ENCODE measurements around the gene PRKAG2.
"Not testable (repeated sequence)": the region's sequence is repeated elsewhere in the genome, so short reads cannot be mapped to it uniquely, and the experiment has no call there.

PRKAG2 gene

GRCh38 chr7:151786241-151786640 is 90.7 kb downstream of the PRKAG2 start:
- DNase-seq (ENCODE audit: low spot score), result no peak

GRCh38 chr7:151785681-151785965 is 91.3 kb downstream of the PRKAG2 start:
- no peak for DNase-seq (ENCODE audit: low spot score)

- DNase-seq (ENCODE audit: low spot score), result no peak
Measured at GRCh38 chr7:151784853-151785680, 91.8 kb downstream of the PRKAG2 start.

GRCh38 chr7:151783958-151784575 is 92.8 kb downstream of the PRKAG2 start:
- DNase-seq (ENCODE audit: low spot score), result no peak

GRCh38 chr7:151782598-151783448 is 94.1 kb downstream of the PRKAG2 start:
- peak; percentile 68 for DNase-seq (ENCODE audit: low spot score)

- DNase-seq (ENCODE audit: low spot score), result not testable (repeated sequence)
Measured at GRCh38 chr7:151782256-151782597, 94.7 kb downstream of the PRKAG2 start.

- DNase-seq (ENCODE audit: low spot score), result no peak
Measured at GRCh38 chr7:151781161-151781845, 95.6 kb downstream of the PRKAG2 start.

- DNase-seq (ENCODE audit: low spot score), result no peak
Measured at GRCh38 chr7:151780631-151781030, 96.3 kb downstream of the PRKAG2 start.

GRCh38 chr7:151779678-151780077 is 97.2 kb downstream of the PRKAG2 start:
- DNase-seq (ENCODE audit: low spot score), result no peak

GRCh38 chr7:151779255-151779654 is 97.7 kb downstream of the PRKAG2 start:
- DNase-seq (ENCODE audit: low spot score), result no peak

- no peak for DNase-seq (ENCODE audit: low spot score)
Measured at GRCh38 chr7:151777908-151778670, 98.8 kb downstream of the PRKAG2 start.

GRCh38 chr7:151777495-151777880 is 99.4 kb downstream of the PRKAG2 start:
- DNase-seq (ENCODE audit: low spot score), result no peak

GRCh38 chr7:151776876-151777494 is 99.9 kb downstream of the PRKAG2 start:
- DNase-seq (ENCODE audit: low spot score), result no peak

- no peak for DNase-seq (ENCODE audit: low spot score)
Measured at GRCh38 chr7:151776446-151776845, 100.5 kb downstream of the PRKAG2 start.

GRCh38 chr7:151775547-151776443 is 101.1 kb downstream of the PRKAG2 start:
- DNase-seq (ENCODE audit: low spot score), result no peak

- no peak for DNase-seq (ENCODE audit: low spot score)
Measured at GRCh38 chr7:151774951-151775350, 102.0 kb downstream of the PRKAG2 start.

GRCh38 chr7:151773797-151774196 is 103.1 kb downstream of the PRKAG2 start:
- DNase-seq (ENCODE audit: low spot score), result no peak

- no peak for DNase-seq (ENCODE audit: low spot score)
Measured at GRCh38 chr7:151770232-151770631, 106.7 kb downstream of the PRKAG2 start.

- peak; percentile 35 for DNase-seq (ENCODE audit: low spot score)
Measured at GRCh38 chr7:151769188-151769821, 107.6 kb downstream of the PRKAG2 start.

- DNase-seq (ENCODE audit: low spot score), result no peak
Measured at GRCh38 chr7:151768805-151769187, 108.1 kb downstream of the PRKAG2 start.

All from activated CD4-positive, alpha-beta T cell treated with anti-CD3 and anti-CD28 coated beads, Interleukin-2, Interleukin-4, amounts not matched to agents 100 ng/mL and 50 ng/mL, durations not matched to agents 16 hours and 8 hours (primary cell).